ENCODE results near the gene KCNG2. TPM values are rescaled to one million over a fixed set of nuclear protein-coding genes. Genes with fewer than 3 reads are reported as not detected.

Gene KCNG2
- under 1 TPM in 1 of 2 donors, not detected in 1; under 0.01 TPM for total RNA-seq

GRCh38 chr18:79797518-79798345 is at the start of gene KCNG2:
KCNG2 (plus strand) TSS chr18:79797938; CDS start chr18:79863668, 65,730 bp downstream.

Other genes with a start within 250 kb of the KCNG2 start
- gene CTDP1, start 118.1 kb upstream of the KCNG2 start, total RNA-seq, result 10 to 100 TPM; 22.6 to 23.4 TPM
- gene SLC66A2, start 153.7 kb downstream of the KCNG2 start, total RNA-seq, result 10 to 100 TPM; 34.4 to 38.0 TPM
- 10 to 100 TPM in 1 of 2 donors, 1 to 10 TPM in 1; 9.0 to 14.1 TPM for gene HSBP1L1, start 166.7 kb downstream of the KCNG2 start, total RNA-seq
- gene TXNL4A, start 190.6 kb downstream of the KCNG2 start, total RNA-seq, result 10 to 100 TPM; 49.9 to 74.6 TPM
- 10 to 100 TPM; 23.1 to 36.3 TPM for gene RBFA, start 236.5 kb downstream of the KCNG2 start, total RNA-seq

All from melanocyte of skin (primary cell).